ENCODE results near the gene CCNY.

The CCNY gene

DNA sequence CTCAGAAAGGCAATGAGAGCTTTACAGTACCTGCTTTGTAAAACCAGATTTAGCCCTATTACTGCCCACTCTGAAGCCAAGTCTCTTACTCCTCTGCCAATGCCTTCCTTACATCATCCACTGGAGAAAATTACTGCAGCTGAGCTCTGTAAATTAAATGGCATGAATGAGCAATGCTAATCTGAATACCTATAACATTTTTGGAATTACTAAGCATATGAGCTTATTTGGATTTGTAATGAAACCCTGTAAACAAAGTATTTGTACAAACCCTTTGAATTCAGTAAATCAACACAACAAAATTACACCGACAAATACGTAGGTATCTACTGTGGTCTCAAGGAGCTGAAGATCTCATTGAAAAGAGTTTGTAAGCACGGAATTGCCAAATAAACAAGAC is 12.1 kb upstream of the CCNY start:
- no peaks in the 10 kb centered on the region for H3K27me3 ChIP-seq (ENCODE audit: insufficient read depth, insufficient read length)
- H3K4me3 ChIP-seq (ENCODE audit: insufficient read length, low read depth) = no peak overlapping the region
- no peak overlapping the region for H3K9ac ChIP-seq (ENCODE audit: insufficient read length, low read depth)
- no peaks in the 10 kb centered on the region for H3K4me1 ChIP-seq (ENCODE audit: insufficient read depth, insufficient read length)
- no peak for DNase-seq (ENCODE audit: low read depth, low spot score)
- H3K36me3 ChIP-seq (ENCODE audit: insufficient read depth, insufficient read length, low read length) = no peaks in the 10 kb centered on the region
- no peaks in the 10 kb centered on the region for H3K9me3 ChIP-seq (ENCODE audit: insufficient read depth, low read length)
- TF ChIP-seq YY1 (IDR thresholded peaks at IDR 0.05; ENCODE audit: insufficient read depth, insufficient read length) (no peak), ZNF274 (IDR thresholded peaks at IDR 0.05; ENCODE audit: low read depth, low read length) (no peak), SUZ12 (IDR thresholded peaks at IDR 0.05; ENCODE audit: extremely low read depth, insufficient read depth, insufficient read length) (no peak)

DNA sequence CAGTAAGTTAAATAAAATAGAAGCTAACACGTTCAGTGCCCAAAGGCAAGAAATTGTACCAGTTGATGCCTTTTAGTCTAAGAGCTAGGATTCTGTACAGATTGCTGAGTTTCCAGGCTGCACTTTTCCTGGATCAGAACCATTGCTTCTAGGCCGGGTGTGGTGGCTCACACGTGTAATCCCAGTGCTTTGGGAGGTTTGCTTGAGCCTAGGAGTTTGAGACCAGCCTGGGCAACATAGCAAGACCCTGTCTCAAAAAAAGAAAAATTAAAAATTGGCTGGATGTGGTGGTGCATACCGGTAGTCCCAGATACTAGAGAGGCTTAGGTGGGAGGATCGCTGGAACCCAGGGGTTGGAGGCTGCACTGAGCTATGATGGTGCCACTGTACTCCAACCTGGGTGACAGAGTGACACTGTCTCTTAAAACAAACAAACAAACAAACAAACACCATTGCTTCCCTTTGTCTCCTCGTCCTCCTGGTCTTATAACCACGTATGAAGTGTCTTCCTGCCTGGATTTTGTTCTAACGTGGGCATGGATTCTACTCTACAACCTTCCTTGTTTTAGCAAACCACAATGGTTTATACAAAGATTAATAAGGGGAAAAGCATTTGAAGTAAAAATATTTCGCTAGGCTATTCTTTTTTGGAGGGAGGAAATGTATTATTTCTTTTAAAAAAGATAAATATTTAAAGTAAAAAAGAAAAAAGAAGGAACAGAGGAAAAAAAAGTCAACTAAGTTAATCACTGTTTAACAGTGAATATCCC is 9.7 kb upstream of the CCNY start:
- Histone ChIP-seq H3K4me1 (ENCODE audit: insufficient read depth, insufficient read length) (no peaks in the 10 kb centered on the region), H3K36me3 (ENCODE audit: insufficient read depth, insufficient read length, low read length) (no peaks in the 10 kb centered on the region), H3K9me3 (ENCODE audit: insufficient read depth, low read length) (no peaks in the 10 kb centered on the region), H3K9ac (ENCODE audit: insufficient read length, low read depth) (no peak overlapping the region), H3K27me3 (ENCODE audit: insufficient read depth, insufficient read length) (no peaks in the 10 kb centered on the region), H3K4me3 (ENCODE audit: insufficient read length, low read depth) (no peak overlapping the region)
- TF ChIP-seq YY1 (IDR thresholded peaks at IDR 0.05; ENCODE audit: insufficient read depth, insufficient read length) (no peak), SUZ12 (IDR thresholded peaks at IDR 0.05; ENCODE audit: extremely low read depth, insufficient read depth, insufficient read length) (no peak), ZNF274 (IDR thresholded peaks at IDR 0.05; ENCODE audit: low read depth, low read length) (no peak)
- no peak for DNase-seq (ENCODE audit: low read depth, low spot score)

DNA sequence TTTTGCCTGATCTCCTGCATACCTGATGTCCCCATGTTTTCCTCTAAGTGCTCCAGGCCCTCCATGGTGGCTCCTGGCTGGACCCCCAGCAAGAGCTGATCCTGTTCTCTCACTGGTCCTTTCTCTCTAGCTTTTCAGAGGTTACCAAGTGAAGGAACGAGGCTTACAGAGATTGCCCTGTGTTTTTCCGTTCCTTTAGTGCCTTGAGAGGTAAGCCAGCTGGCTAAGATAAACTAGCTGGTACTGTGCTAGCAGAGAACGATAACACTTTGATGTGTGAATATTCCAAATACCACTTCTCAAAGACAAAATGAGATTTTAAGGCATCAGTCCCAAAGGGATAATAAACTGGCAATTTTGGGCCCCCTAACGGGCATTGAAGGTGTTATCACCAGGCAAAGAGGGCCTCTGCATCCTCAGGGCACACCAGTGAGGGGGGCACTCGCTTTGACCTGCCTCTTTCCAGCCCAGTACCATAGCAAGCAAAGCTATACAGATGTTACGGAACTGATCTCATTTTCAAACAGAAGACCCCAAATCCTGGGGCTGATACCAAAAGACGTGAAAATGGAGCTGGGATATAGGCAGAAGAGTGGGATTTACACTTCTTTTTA is 8.4 kb upstream of the CCNY start:
- H3K9me3 ChIP-seq (ENCODE audit: insufficient read depth, low read length) = no peaks in the 10 kb centered on the region
- H3K36me3 ChIP-seq (ENCODE audit: insufficient read depth, insufficient read length, low read length) = peaks cover under 1% of the 10 kb centered on the region
- no peaks in the 10 kb centered on the region for H3K27me3 ChIP-seq (ENCODE audit: insufficient read depth, insufficient read length)
- H3K9ac ChIP-seq (ENCODE audit: insufficient read length, low read depth) = no peak overlapping the region
- TF ChIP-seq ZNF274 (IDR thresholded peaks at IDR 0.05; ENCODE audit: low read depth, low read length) = no peak
- no peak for TF ChIP-seq SUZ12 (IDR thresholded peaks at IDR 0.05; ENCODE audit: extremely low read depth, insufficient read depth, insufficient read length)
- TF ChIP-seq YY1 (IDR thresholded peaks at IDR 0.05; ENCODE audit: insufficient read depth, insufficient read length) = no peak
- no peaks in the 10 kb centered on the region for H3K4me1 ChIP-seq (ENCODE audit: insufficient read depth, insufficient read length)
- no peak overlapping the region for H3K4me3 ChIP-seq (ENCODE audit: insufficient read length, low read depth)
- no peak for DNase-seq (ENCODE audit: low read depth, low spot score)

DNA sequence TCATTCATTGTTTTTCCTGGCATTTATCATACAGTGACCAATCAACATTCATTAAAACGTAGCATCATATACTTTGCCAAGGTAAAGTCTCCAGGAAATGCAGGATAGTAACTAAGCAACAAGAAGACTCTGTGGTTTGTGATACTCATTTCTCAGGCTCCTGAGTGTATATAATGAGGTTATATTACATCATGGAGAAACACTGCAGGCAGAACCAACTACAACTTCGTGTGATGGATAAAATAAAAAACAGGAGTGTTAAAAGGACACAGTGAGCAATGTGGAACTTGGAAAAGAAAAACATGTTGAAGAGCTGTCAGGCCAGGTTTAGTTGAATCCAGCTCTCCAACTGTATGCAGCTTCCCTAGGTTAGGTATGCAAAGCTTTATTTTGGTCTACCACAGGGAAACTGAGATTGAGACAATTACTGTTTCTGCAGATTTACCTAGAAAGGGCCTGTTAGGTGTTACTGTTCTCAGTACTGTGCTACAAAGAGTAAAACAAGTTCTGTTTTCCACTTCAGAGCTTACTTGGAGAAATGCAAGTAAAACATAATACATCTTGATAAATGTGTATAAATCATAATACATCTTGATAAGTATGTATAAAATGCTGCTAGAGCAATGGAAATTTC is 7.8 kb upstream of the CCNY start:
- Histone ChIP-seq H3K9me3 (ENCODE audit: insufficient read depth, low read length) (no peaks in the 10 kb centered on the region), H3K36me3 (ENCODE audit: insufficient read depth, insufficient read length, low read length) (peaks cover 5% of the 10 kb centered on the region), H3K4me3 (ENCODE audit: insufficient read length, low read depth) (no peak overlapping the region), H3K27me3 (ENCODE audit: insufficient read depth, insufficient read length) (no peaks in the 10 kb centered on the region), H3K9ac (ENCODE audit: insufficient read length, low read depth) (no peak overlapping the region), H3K4me1 (ENCODE audit: insufficient read depth, insufficient read length) (no peaks in the 10 kb centered on the region)
- TF ChIP-seq ZNF274 (IDR thresholded peaks at IDR 0.05; ENCODE audit: low read depth, low read length) (no peak), YY1 (IDR thresholded peaks at IDR 0.05; ENCODE audit: insufficient read depth, insufficient read length) (no peak), SUZ12 (IDR thresholded peaks at IDR 0.05; ENCODE audit: extremely low read depth, insufficient read depth, insufficient read length) (no peak)
- no peak for DNase-seq (ENCODE audit: low read depth, low spot score)

DNA sequence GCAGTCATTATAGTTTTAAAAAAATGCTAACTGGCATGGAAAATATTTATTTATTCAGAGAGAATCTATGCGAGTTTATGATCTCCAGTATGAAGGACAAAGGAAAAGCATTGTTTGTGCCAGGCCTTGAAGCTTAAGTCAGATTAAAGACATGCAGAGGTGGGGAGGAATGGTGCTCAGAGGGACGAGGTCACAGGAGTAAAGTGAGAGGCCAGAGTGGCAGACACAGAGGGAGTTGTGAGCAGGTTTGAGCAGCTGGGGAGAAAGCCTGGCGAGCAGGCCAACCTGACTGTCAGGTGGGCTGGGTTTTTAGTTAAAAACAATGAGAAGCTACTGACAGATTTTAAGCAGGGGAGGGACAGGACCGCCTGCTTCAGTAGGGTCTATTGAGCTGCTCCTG is 6.8 kb upstream of the CCNY start:
- no peak for DNase-seq (ENCODE audit: low read depth, low spot score)
- peaks cover 15% of the 10 kb centered on the region for H3K36me3 ChIP-seq (ENCODE audit: insufficient read depth, insufficient read length, low read length)

GRCh38 chr10:35331894-35332640 is 4.2 kb upstream of the CCNY start:
- TF ChIP-seq SUZ12 (IDR thresholded peaks at IDR 0.05; ENCODE audit: extremely low read depth, insufficient read depth, insufficient read length) (no peak), ZNF274 (IDR thresholded peaks at IDR 0.05; ENCODE audit: low read depth, low read length) (no peak), YY1 (IDR thresholded peaks at IDR 0.05; ENCODE audit: insufficient read depth, insufficient read length) (no peak)
- H3K4me3 ChIP-seq (ENCODE audit: insufficient read length, low read depth) = no peak overlapping the region
- DNase-seq (ENCODE audit: low read depth, low spot score) = no peak
- H3K9ac ChIP-seq (ENCODE audit: insufficient read length, low read depth) = no peak overlapping the region
- H3K4me1 ChIP-seq (ENCODE audit: insufficient read depth, insufficient read length) = no peaks in the 10 kb centered on the region
- H3K27me3 ChIP-seq (ENCODE audit: insufficient read depth, insufficient read length) = peaks cover 3% of the 10 kb centered on the region
- H3K36me3 ChIP-seq (ENCODE audit: insufficient read depth, insufficient read length, low read length) = peaks cover 16% of the 10 kb centered on the region
- H3K9me3 ChIP-seq (ENCODE audit: insufficient read depth, low read length) = 0 out of 2 replicates have a peak, but pooled peaks cover 5% of the 10 kb centered on the region

More for the DNA sequence above, 6.8 kb upstream of the CCNY start:
- TF ChIP-seq ZNF274 (IDR thresholded peaks at IDR 0.05; ENCODE audit: low read depth, low read length) = no peak
- TF ChIP-seq SUZ12 (IDR thresholded peaks at IDR 0.05; ENCODE audit: extremely low read depth, insufficient read depth, insufficient read length) = no peak
- TF ChIP-seq YY1 (IDR thresholded peaks at IDR 0.05; ENCODE audit: insufficient read depth, insufficient read length) = no peak
- H3K9ac ChIP-seq (ENCODE audit: insufficient read length, low read depth) = no peak overlapping the region
- 0 out of 2 replicates have a peak, but pooled peaks cover 5% of the 10 kb centered on the region for H3K9me3 ChIP-seq (ENCODE audit: insufficient read depth, low read length)
- no peaks in the 10 kb centered on the region for H3K4me1 ChIP-seq (ENCODE audit: insufficient read depth, insufficient read length)
- no peaks in the 10 kb centered on the region for H3K27me3 ChIP-seq (ENCODE audit: insufficient read depth, insufficient read length)
- no peak overlapping the region for H3K4me3 ChIP-seq (ENCODE audit: insufficient read length, low read depth)
